Uterus (tissue), 2 donors: Measurements from ENCODE around the gene TIMM13.

ENCODE experiments used
- CTCF ChIP-seq, 4 experiments: fragments of 200-600 bp in 2 of 4; fragments of 450-650 bp in 2 of 4; sonication (generic) in 2 of 4; IDR thresholded peaks; one replicate each; pipeline ENCODE4 v1.5.1; 2016 to 2019; ENCODE audit warnings: antibody characterized with exemption in 4 of 4, mild to moderate bottlenecking in 2 of 4, moderate library complexity in 1 of 4
- POLR2A ChIP-seq, 2 donors: fragments of 450-650 bp; IDR thresholded peaks; one replicate each; pipeline ENCODE4 v1.6.1; 2016; ENCODE audit warnings: antibody characterized with exemption in 2 of 2, mild to moderate bottlenecking in 1 of 2, moderate library complexity in 1 of 2

DNA sequence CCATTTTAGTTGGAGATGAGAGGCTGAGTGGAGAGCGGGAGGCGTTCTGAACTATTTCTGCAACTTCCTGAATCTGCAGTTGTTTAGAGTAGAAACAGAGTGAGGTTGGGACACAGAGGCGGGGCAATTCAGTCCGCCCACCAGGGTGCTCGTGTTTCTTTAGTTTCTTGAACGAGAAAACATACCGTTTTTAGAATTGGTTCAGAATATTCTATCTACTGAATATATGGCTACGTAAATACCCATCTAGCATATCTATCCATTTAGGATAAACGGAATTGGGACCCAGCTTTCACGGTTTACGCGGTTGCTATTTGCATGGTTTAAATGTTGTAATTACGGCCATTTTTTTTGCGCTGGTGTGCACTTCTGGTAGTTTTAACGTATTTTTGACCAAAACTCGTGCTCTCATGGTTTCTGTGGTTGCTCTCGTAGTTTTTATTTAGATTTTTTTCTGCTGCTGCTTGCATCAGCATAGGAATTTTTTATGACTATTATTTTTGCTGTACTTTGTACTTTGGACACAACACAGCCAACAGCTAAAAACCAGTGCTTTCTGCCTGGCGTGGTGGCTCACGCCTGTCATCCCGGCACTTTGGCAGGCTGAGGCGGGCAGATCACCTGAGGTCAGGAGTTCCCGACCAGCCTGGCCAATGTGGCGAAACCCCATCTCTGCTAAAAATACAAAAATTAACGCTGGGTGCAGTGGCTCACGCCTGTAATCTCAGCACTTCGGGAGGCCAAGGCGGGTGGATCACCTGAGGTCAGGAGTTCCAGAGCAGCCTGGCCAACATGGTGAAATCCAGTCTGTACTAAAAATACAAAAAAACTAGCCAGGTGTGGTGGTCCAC is 32.7 kb downstream of the TIMM13 start:
- no peak for TF ChIP-seq CTCF (IDR thresholded peaks at IDR 0.05)
- TF ChIP-seq POLR2A (IDR thresholded peaks at IDR 0.05) = no peak
